GM23338 (cell line): ENCODE data around the gene ZNF333. TPM values are rescaled to one million over a fixed set of nuclear protein-coding genes. Genes with fewer than 3 reads are reported as not detected.

Experiments used
- ATAC-seq: fragments of 200-7000 bp; cut with Tn5 transposase; 3 replicates; pipeline ENCODE4 v1.9.1; 2020
- DNase-seq: peaks from one replicate; pipeline ENCODE4 v3.0.0-alpha.2; 2015; ENCODE audit warnings: low spot score
- H2AFZ ChIP-seq: fragments of 200-600 bp; sonication (generic); 2 replicates; pipeline ENCODE4 v1.8.0; 2016; ENCODE audit warnings: antibody characterized with exemption, mild to moderate bottlenecking, moderate library complexity
- H3F3A ChIP-seq: fragments of 200-600 bp; sonication (generic); replicated peaks from 2 replicates; pipeline ENCODE4 v1.8.0; 2017; ENCODE audit warnings: antibody characterized with exemption, mixed run types, low read depth
- H3K27ac ChIP-seq: fragments of 200-600 bp; sonication (generic); 2 replicates; pipeline ENCODE4 v1.6.1; 2016; ENCODE audit warnings: low read depth
- H3K27me3 ChIP-seq: fragments of 200-600 bp; sonication (generic); 2 replicates; pipeline ENCODE4 v1.8.0; 2016; ENCODE audit warnings: mild to moderate bottlenecking, mixed run types, moderate library complexity; ENCODE audit not compliant: insufficient read depth
- H3K36me3 ChIP-seq: fragments of 200-600 bp; sonication (generic); 2 replicates; pipeline ENCODE4 v1.8.0; 2016; ENCODE audit warnings: mild to moderate bottlenecking; ENCODE audit not compliant: insufficient read depth
- H3K4me1 ChIP-seq: fragments of 200-600 bp; sonication (generic); 2 replicates; pipeline ENCODE4 v1.8.0; 2016; ENCODE audit warnings: mild to moderate bottlenecking, moderate library complexity; ENCODE audit not compliant: insufficient read depth
- H3K4me2 ChIP-seq: fragments of 200-600 bp; sonication (generic); 2 replicates; pipeline ENCODE4 v1.7.1; 2017; ENCODE audit warnings: mixed run types
- H3K4me3 ChIP-seq: fragments of 200-600 bp; sonication (generic); 2 replicates; pipeline ENCODE4 v1.6.1; 2016; ENCODE audit warnings: mixed run types
- H3K79me2 ChIP-seq: fragments of 200-600 bp; sonication (generic); replicated peaks from 2 replicates; pipeline ENCODE4 v1.8.0; 2017; ENCODE audit warnings: mild to moderate bottlenecking; ENCODE audit not compliant: insufficient read depth
- H3K9me2 ChIP-seq: fragments of 200-600 bp; sonication (generic); 2 replicates; pipeline ENCODE4 v1.8.0; 2017; ENCODE audit not compliant: insufficient read depth
- H4K20me1 ChIP-seq: fragments of 200-600 bp; sonication (generic); replicated peaks from 2 replicates; pipeline ENCODE4 v1.8.0; 2017; ENCODE audit warnings: mild to moderate bottlenecking; ENCODE audit not compliant: insufficient read depth
- H3K27ac Mint-ChIP-seq: 2 replicates; pipeline ENCODE4 v1.8.0; 2020; ENCODE audit warnings: inconsistent platforms, mild to moderate bottlenecking, moderate library complexity, mixed read lengths
- H3K27me3 Mint-ChIP-seq: 3 replicates; pipeline ENCODE4 v1.8.0; 2022; ENCODE audit warnings: low read depth, mild to moderate bottlenecking, moderate library complexity, mixed read lengths, inconsistent platforms; ENCODE audit not compliant: insufficient read depth, poor library complexity
- H3K36me3 Mint-ChIP-seq: 3 replicates; pipeline ENCODE4 v1.8.0; 2021; ENCODE audit warnings: low read depth, mild to moderate bottlenecking, inconsistent platforms, moderate library complexity, mixed read lengths
- H3K4me1 Mint-ChIP-seq: 3 replicates; pipeline ENCODE4 v1.8.0; 2020; ENCODE audit warnings: mild to moderate bottlenecking, inconsistent platforms, mixed read lengths
- H3K4me3 Mint-ChIP-seq: 3 replicates; pipeline ENCODE4 v1.8.0; 2021; ENCODE audit warnings: moderate library complexity, mild to moderate bottlenecking, inconsistent platforms, mixed read lengths
- H3K9me3 Mint-ChIP-seq: 3 replicates; pipeline ENCODE4 v1.8.0; 2020; ENCODE audit warnings: moderate library complexity, mild to moderate bottlenecking, inconsistent platforms, mixed read lengths
- CREB1 ChIP-seq: fragments of 250-450 bp; sonication (Bioruptor Pico); IDR thresholded peaks from 2 replicates; pipeline ENCODE4 v1.5.0; 2020; ENCODE audit warnings: low read depth, mild to moderate bottlenecking, moderate library complexity
- CTCF ChIP-seq, 2 experiments: fragments of 200-600 bp in 1 of 2; sonication (generic) in 1 of 2; conservative IDR thresholded peaks; 2 replicates each; pipeline versions ENCODE4 v1.5.1 to v1.6.1; 2016 to 2017; ENCODE audit warnings: antibody characterized with exemption in 2 of 2, low read depth in 2 of 2, mild to moderate bottlenecking in 2 of 2, moderate library complexity in 1 of 2
- EZH2 ChIP-seq: fragments of 200-600 bp; sonication (generic); IDR thresholded peaks from one replicate; pipeline ENCODE4 v1.8.0; 2017; ENCODE audit warnings: antibody characterized with exemption, mild to moderate bottlenecking, low read depth; ENCODE audit not compliant: unreplicated experiment
- EZH2phosphoT487 ChIP-seq: fragments of 200-600 bp; sonication (generic); IDR thresholded peaks from one replicate; pipeline ENCODE4 v1.8.1; 2018; ENCODE audit warnings: antibody characterized with exemption; ENCODE audit not compliant: unreplicated experiment
- JUNB ChIP-seq: IDR thresholded peaks from one replicate; pipeline ENCODE4 v1.6.1; 2016; ENCODE audit warnings: antibody characterized with exemption; ENCODE audit not compliant: unreplicated experiment
- POLR2AphosphoS5 ChIP-seq: IDR thresholded peaks from 2 replicates; pipeline ENCODE4 v1.6.1; 2016; ENCODE audit warnings: antibody characterized with exemption, low read depth
- REST ChIP-seq: IDR thresholded peaks from one replicate; pipeline ENCODE4 v1.6.1; 2018; ENCODE audit warnings: antibody characterized with exemption; ENCODE audit not compliant: unreplicated experiment
- STAT1 ChIP-seq: IDR thresholded peaks from one replicate; pipeline ENCODE4 v1.6.1; 2016; ENCODE audit warnings: antibody characterized with exemption; ENCODE audit not compliant: unreplicated experiment
- ZNF114 ChIP-seq: fragments of 250-450 bp; sonication (Bioruptor Pico); IDR thresholded peaks from 2 replicates; pipeline ENCODE4 v1.5.0; 2020; ENCODE audit warnings: mild to moderate bottlenecking, moderate library complexity
- ZNF331 ChIP-seq: fragments of 250-450 bp; sonication (Bioruptor Pico); IDR thresholded peaks from 2 replicates; pipeline ENCODE4 v1.5.0; 2020; ENCODE audit warnings: low read depth, mild to moderate bottlenecking, moderate library complexity
- polyA plus RNA-seq: library from polyadenylated mRNA; unstranded; fragments of >200 nt; fragmentation: Nextera tagmentation; extraction: Ambion mirVana; gene quantifications from 2 replicates; pipeline ENCODE4 v1.2.1, GENCODE V29; 2016
- total RNA-seq: library from RNA; depleted of rRNA; stranded (reverse); fragments of >200 nt; shearing (Covaris generic); gene quantifications from 2 replicates; pipeline ENCODE4 v1.2.3, GENCODE V29; 2014
- TF ChIP-seq, protein P1 (sequence below): fragments of 250-450 bp; sonication (Bioruptor Pico); IDR thresholded peaks from 2 replicates; pipeline ENCODE4 v1.5.0; 2020; ENCODE audit warnings: mild to moderate bottlenecking, moderate library complexity
- TF ChIP-seq, protein P2 (sequence below): IDR thresholded peaks from 2 replicates; pipeline ENCODE4 v1.6.1; 2016; ENCODE audit warnings: antibody characterized with exemption

Gene ZNF333
- total and polyA plus RNA-seq, 2 experiments from 2014 or later, result 7.2 to 21.6 TPM

DNA sequence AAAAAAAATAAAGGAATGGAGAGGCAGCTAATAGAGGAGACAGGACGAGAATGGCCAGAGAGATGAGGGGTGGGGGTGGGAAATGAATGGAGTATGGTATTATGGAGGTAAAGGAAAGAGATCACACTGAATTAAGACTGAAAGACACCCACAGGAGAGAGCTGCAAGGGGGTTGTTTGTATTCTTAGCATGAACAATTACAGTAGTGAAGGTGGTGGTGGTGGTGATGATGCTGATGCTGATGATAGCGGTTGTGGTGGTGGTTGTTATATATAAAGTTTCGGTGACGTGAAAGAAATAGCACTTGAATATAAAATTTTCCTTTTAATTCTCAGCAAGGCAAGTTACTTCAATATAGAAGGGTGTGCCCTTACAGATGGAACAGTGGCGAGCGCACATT lies 12.4 kb upstream of the ZNF333 start:
- H4K20me1 ChIP-seq, result no peaks in the 10 kb centered on the region

More for the DNA sequence above, 12.4 kb upstream of the ZNF333 start:
- no peaks in the 10 kb centered on the region for H3K4me1 Mint-ChIP-seq
- TF ChIP-seq POLR2AphosphoS5 (no peak), ZNF114 (CRISPR knock-in tag) (no peak), CTCF (conservative IDR thresholded peaks at IDR 0.05; ENCODE audit: low read depth in 2 of 2) (no peak), STAT1 (no peak), EZH2 (no peak), ZNF331 (CRISPR knock-in tag) (no peak), CREB1 (CRISPR knock-in tag) (no peak), EZH2phosphoT487 (no peak), REST (no peak), JUNB (no peak)
- TF ChIP-seq, protein P1, sequence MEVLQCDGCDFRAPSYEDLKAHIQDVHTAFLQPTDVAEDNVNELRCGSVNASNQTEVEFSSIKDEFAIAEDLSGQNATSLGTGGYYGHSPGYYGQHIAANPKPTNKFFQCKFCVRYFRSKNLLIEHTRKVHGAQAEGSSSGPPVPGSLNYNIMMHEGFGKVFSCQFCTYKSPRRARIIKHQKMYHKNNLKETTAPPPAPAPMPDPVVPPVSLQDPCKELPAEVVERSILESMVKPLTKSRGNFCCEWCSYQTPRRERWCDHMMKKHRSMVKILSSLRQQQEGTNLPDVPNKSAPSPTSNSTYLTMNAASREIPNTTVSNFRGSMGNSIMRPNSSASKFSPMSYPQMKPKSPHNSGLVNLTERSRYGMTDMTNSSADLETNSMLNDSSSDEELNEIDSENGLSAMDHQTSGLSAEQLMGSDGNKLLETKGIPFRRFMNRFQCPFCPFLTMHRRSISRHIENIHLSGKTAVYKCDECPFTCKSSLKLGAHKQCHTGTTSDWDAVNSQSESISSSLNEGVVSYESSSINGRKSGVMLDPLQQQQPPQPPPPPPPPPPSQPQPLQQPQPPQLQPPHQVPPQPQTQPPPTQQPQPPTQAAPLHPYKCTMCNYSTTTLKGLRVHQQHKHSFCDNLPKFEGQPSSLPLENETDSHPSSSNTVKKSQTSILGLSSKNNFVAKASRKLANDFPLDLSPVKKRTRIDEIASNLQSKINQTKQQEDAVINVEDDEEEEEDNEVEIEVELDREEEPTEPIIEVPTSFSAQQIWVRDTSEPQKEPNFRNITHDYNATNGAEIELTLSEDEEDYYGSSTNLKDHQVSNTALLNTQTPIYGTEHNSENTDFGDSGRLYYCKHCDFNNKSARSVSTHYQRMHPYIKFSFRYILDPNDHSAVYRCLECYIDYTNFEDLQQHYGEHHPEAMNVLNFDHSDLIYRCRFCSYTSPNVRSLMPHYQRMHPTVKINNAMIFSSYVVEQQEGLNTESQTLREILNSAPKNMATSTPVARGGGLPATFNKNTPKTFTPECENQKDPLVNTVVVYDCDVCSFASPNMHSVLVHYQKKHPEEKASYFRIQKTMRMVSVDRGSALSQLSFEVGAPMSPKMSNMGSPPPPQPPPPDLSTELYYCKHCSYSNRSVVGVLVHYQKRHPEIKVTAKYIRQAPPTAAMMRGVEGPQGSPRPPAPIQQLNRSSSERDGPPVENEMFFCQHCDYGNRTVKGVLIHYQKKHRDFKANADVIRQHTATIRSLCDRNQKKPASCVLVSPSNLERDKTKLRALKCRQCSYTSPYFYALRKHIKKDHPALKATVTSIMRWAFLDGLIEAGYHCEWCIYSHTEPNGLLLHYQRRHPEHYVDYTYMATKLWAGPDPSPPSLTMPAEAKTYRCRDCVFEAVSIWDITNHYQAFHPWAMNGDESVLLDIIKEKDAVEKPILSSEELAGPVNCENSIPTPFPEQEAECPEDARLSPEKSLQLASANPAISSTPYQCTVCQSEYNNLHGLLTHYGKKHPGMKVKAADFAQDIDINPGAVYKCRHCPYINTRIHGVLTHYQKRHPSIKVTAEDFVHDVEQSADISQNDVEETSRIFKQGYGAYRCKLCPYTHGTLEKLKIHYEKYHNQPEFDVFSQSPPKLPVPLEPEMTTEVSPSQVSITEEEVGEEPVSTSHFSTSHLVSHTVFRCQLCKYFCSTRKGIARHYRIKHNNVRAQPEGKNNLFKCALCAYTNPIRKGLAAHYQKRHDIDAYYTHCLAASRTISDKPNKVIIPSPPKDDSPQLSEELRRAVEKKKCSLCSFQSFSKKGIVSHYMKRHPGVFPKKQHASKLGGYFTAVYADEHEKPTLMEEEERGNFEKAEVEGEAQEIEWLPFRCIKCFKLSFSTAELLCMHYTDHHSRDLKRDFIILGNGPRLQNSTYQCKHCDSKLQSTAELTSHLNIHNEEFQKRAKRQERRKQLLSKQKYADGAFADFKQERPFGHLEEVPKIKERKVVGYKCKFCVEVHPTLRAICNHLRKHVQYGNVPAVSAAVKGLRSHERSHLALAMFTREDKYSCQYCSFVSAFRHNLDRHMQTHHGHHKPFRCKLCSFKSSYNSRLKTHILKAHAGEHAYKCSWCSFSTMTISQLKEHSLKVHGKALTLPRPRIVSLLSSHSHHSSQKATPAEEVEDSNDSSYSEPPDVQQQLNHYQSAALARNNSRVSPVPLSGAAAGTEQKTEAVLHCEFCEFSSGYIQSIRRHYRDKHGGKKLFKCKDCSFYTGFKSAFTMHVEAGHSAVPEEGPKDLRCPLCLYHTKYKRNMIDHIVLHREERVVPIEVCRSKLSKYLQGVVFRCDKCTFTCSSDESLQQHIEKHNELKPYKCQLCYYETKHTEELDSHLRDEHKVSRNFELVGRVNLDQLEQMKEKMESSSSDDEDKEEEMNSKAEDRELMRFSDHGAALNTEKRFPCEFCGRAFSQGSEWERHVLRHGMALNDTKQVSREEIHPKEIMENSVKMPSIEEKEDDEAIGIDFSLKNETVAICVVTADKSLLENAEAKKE, result no peak
- TF ChIP-seq, protein P2, sequence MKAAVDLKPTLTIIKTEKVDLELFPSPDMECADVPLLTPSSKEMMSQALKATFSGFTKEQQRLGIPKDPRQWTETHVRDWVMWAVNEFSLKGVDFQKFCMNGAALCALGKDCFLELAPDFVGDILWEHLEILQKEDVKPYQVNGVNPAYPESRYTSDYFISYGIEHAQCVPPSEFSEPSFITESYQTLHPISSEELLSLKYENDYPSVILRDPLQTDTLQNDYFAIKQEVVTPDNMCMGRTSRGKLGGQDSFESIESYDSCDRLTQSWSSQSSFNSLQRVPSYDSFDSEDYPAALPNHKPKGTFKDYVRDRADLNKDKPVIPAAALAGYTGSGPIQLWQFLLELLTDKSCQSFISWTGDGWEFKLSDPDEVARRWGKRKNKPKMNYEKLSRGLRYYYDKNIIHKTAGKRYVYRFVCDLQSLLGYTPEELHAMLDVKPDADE, result no peak
- H3K27ac ChIP-seq, result no peak overlapping the region
- H3K27me3 ChIP-seq, result no peaks in the 10 kb centered on the region
- no peak overlapping the region for H3K4me2 ChIP-seq
- H3K4me1 ChIP-seq, result no peaks in the 10 kb centered on the region
- H3K27ac Mint-ChIP-seq, result no peak overlapping the region
- H3K9me3 Mint-ChIP-seq, result peaks cover 43% of the 10 kb centered on the region
- H3F3A ChIP-seq, result no peaks in the 10 kb centered on the region
- no peaks in the 10 kb centered on the region for H3K79me2 ChIP-seq
- H3K4me3 Mint-ChIP-seq, result no peak overlapping the region
- peaks cover 3% of the 10 kb centered on the region; the same call in 2 of the 3 replicates for H3K36me3 Mint-ChIP-seq
- DNase-seq (no peak), ATAC-seq (no peak)
- no peak overlapping the region for H2AFZ ChIP-seq
- H3K36me3 ChIP-seq, result no peaks in the 10 kb centered on the region
- peaks cover 6% of the 10 kb centered on the region for H3K9me2 ChIP-seq
- H3K4me3 ChIP-seq, result no peak overlapping the region
- H3K27me3 Mint-ChIP-seq, result peaks cover 2% of the 10 kb centered on the region
